NCI-H774 (cell line): ENCODE results near the gene SIRPB1.
"Not testable (repeated sequence)": the region's sequence is repeated elsewhere in the genome, so short reads cannot be mapped to it uniquely, and the experiment has no call there.

Experiments used
- DNase-seq: peaks from one replicate; lab custom pipeline; 2025; lab: John Stamatoyannopoulos, UW

Gene SIRPB1

DNA sequence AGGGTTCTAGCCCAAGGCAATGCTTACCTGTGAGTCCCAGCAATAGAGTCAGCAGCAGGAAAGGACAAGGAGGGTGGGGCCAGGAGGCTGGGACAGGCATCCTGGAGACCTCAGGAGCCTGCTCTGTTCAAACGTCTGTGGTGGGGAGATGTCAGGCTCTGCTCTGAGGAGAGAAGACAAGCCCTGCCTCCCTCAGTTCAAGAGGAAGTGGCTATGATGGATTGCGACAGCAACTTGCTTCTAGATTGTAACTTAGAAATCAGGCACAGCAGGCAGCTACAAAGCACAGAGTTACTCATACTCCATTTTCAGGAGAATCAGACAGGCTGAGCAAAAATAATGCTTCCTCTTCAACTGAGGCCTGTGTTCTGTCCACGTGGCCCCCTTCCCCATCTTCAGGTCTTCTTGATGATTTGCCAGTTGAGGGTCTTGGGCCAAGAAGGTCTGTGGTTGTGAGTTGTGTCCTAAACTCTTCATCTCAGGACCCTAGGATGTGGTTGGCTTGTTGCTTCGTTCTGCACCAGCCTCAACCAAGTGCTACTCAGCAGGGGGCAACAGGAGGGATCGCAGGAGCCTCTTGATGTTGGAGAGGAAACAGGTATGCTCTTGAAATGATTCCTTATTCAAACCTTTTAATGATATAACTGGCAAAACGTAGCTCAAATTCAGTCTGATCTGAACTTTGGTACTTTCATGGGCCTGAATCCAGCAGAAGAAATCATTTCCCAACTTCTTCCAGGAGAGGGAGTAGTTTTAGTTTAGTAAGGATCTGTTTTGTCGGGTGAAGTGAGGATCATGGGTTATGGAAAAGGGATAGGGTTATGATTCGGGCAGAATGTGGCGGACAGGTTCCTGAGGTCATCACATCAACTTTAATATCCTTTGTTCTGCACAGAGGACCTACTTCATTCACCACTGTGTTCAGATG, 31.0 kb downstream of the SIRPB1 start:
- DNase-seq = no peak

GRCh38 chr20:1587781-1588532, 31.9 kb downstream of the SIRPB1 start:
- DNase-seq = no peak

DNA sequence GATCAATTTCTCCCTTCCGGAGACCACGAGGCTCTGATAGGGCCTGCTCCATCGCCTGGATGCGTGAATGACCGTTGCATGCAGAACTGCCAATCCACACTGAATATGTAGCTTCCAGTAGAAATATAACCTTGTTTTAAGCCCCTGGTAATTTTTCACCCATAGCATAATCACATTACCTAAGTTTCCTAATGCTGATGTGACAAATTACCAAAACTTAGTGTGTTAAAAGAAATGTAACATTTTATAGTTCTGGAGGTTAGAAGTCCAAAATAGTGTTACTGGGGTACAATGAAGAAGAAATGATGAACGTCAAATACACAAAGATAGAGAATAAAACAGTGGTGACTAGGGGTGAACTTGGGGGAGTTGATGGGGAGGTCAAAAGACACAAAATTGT, 40.3 kb downstream of the SIRPB1 start:
- no peak for DNase-seq

- no peak for DNase-seq
These were observed 41.9 kb downstream of the SIRPB1 start for GRCh38 chr20:1577906-1578305.

GRCh38 chr20:1577313-1577712, 42.5 kb downstream of the SIRPB1 start:
- DNase-seq = not testable (repeated sequence)

DNA sequence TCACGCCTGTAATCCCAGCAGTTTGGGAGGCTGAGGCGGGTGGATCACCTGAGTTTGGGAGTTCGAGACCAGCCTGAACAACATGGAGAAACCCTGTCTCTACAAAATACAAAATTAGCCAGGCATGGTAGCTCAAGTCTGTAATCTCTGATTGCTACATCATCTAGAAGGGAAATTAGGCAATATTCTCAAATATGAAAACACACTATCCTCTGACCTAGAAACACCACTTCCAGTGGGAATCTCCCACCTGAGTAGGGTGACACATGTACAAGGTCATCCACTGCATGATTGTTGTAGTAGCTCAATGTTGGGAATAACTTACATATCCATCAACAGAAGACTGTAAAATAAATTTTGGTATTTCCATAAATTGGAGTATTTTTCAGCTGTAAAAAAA, 43.2 kb downstream of the SIRPB1 start:
- no peak for DNase-seq

DNA sequence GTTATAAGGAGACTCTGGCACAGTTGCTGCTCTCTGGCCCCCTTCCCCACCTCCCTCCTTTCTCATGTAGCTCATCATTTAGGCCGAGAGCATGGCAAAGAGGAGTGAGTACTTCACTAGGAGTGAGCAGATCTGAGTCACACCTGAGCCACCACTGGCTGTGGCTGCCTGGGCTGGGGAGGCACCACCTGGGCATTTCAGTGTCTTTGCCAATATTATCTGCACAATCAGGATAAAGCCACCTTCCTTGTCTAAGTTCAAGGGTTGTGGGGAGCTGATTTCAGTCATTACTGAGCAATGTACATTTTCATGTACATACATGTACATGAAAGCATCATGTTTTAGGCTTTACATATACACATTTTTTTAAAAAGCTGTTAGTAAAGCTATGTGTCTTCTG, 43.8 kb downstream of the SIRPB1 start:
- DNase-seq = not testable (repeated sequence)

DNA sequence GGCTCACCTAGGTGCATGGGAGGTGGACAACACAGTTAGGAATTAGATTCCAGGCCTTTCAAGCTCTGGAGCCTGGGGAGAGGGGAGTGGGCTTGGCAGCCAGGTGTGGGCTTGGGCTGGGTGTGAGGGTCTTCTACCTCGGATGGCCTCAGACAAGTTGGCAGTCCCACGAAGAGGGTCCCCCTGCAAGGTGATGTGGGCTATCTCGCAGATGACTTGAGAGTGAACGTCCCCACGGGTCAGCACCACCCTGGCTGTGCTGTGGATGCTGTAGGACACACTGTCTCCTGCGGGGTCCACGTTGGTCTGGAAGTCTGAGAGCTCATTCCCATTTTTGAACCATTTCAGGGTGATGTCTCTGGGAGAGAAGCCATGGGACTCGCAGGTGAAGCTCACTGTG, 48.2 kb downstream of the SIRPB1 start:
- not testable (repeated sequence) for DNase-seq
